T-helper 1 cell treated with Interleukin-12 subunit alpha and Interleukin-12 subunit beta and Interleukin-4 antibody, amounts not matched to agents 30 ng/mL and 1 ng/mL, for 36 hours (primary cell): ENCODE data around the gene CA9. TPM values are rescaled to one million over a fixed set of nuclear protein-coding genes. Genes with fewer than 3 reads are reported as not detected.

Experiments
- intact Hi-C: fragments of 100-400 bp; cut with micrococcal nuclease; formaldehyde crosslinking; loops from one replicate; pipeline ENCODE4 v1.15.1; 2024
- total RNA-seq: library from RNA; stranded (reverse); gene quantifications from 2 replicates; pipeline ENCODE4 v1.2.3, GENCODE V29; 2022

The CA9 gene
- total RNA-seq, 1 donor from 2014 or later = not detected

GRCh38 chr9:35667939-35668338, 5.8 kb upstream of the CA9 start:
- intact Hi-C loops = no loop called here

- intact Hi-C loops = no loop called here
Measured at GRCh38 chr9:35669331-35670145, 4.2 kb upstream of the CA9 start.

- intact Hi-C loops = no loop called here
Measured at GRCh38 chr9:35674025-35674361, 265 bp downstream of the CA9 start.

- intact Hi-C loops = no loop called here
Measured at GRCh38 chr9:35675204-35675603, 1.5 kb downstream of the CA9 start.

- intact Hi-C loops = no loop called here
Measured at GRCh38 chr9:35675732-35676392, 2.1 kb downstream of the CA9 start.

- intact Hi-C loops = no loop called here
Measured at GRCh38 chr9:35679091-35679490, 5.4 kb downstream of the CA9 start.

GRCh38 chr9:35679766-35680330, 6.1 kb downstream of the CA9 start:
- intact Hi-C loops = no loop called here

GRCh38 chr9:35680331-35681105, 6.8 kb downstream of the CA9 start:
- intact Hi-C loops = no loop called here

- intact Hi-C loops = no loop called here
Measured at GRCh38 chr9:35681341-35682002, 7.7 kb downstream of the CA9 start.

GRCh38 chr9:35682051-35682450, 8.3 kb downstream of the CA9 start:
- intact Hi-C loops = no loop called here

- intact Hi-C loops = no loop called here
Measured at GRCh38 chr9:35682520-35683315, 9.0 kb downstream of the CA9 start.

- intact Hi-C loops = no loop called here
Measured at GRCh38 chr9:35683323-35683722, 9.6 kb downstream of the CA9 start.

- intact Hi-C loops = no loop called here
Measured at GRCh38 chr9:35684921-35685320, 11.2 kb downstream of the CA9 start.

- intact Hi-C loops = no loop called here
Measured at GRCh38 chr9:35685506-35685905, 11.8 kb downstream of the CA9 start.

GRCh38 chr9:35686222-35687203, 12.8 kb downstream of the CA9 start:
- intact Hi-C loops = no loop called here

- intact Hi-C loops = no loop called here
Measured at GRCh38 chr9:35687306-35687705, 13.6 kb downstream of the CA9 start.

GRCh38 chr9:35687972-35688557, 14.3 kb downstream of the CA9 start:
- intact Hi-C loops = loop anchor here (1.0 kb wide), 1 partner anchor 30 kb away; the partner anchor contains the start of genes CCDC107 and RMRP
